Activated CD8-positive, alpha-beta memory T cell treated with anti-CD3 and anti-CD28 coated beads, Interleukin-2, amount 50 U/mL, for 1 hour (primary cell): Measurements from ENCODE around the gene SPCS1.
"Not testable (repeated sequence)": the region's sequence is repeated elsewhere in the genome, so short reads cannot be mapped to it uniquely, and the experiment has no call there.

Experiments used
- DNase-seq: peaks from one replicate; pipeline ENCODE4 v3.0.0-alpha.2; 2020; ENCODE audit errors: extremely low read depth

SPCS1 gene

GRCh38 chr3:52694528-52695189 lies 11.2 kb upstream of the SPCS1 start:
- no peak for DNase-seq

GRCh38 chr3:52695798-52696671 lies 9.9 kb upstream of the SPCS1 start:
- no peak for DNase-seq

- DNase-seq, result no peak
Measured at GRCh38 chr3:52696830-52697631, 8.9 kb upstream of the SPCS1 start.

GRCh38 chr3:52697632-52697965 lies 8.3 kb upstream of the SPCS1 start:
- DNase-seq, result no peak

- no peak for DNase-seq
Measured at GRCh38 chr3:52703341-52703740, 2.6 kb upstream of the SPCS1 start.

- no peak for DNase-seq
Measured at GRCh38 chr3:52704611-52705437, 1.1 kb upstream of the SPCS1 start.

GRCh38 chr3:52705438-52705687 lies 543 bp upstream of the SPCS1 start:
- no peak for DNase-seq

GRCh38 chr3:52707585-52707984 lies 1.7 kb downstream of the SPCS1 start:
- DNase-seq, result no peak

GRCh38 chr3:52710512-52710911 lies 4.6 kb downstream of the SPCS1 start:
- no peak for DNase-seq

GRCh38 chr3:52712291-52713212 lies 6.6 kb downstream of the SPCS1 start:
- no peak for DNase-seq

- DNase-seq, result no peak
Measured at GRCh38 chr3:52714335-52715302, 8.7 kb downstream of the SPCS1 start.

GRCh38 chr3:52715714-52716305 lies 9.9 kb downstream of the SPCS1 start:
- no peak for DNase-seq

- no peak for DNase-seq
Measured at GRCh38 chr3:52719618-52720017, 13.7 kb downstream of the SPCS1 start.

GRCh38 chr3:52721002-52721729 lies 15.3 kb downstream of the SPCS1 start:
- no peak for DNase-seq

GRCh38 chr3:52721730-52722008 lies 15.8 kb downstream of the SPCS1 start:
- DNase-seq, result no peak

- DNase-seq, result no peak
Measured at GRCh38 chr3:52722491-52722890, 16.6 kb downstream of the SPCS1 start.

GRCh38 chr3:52723935-52724334 lies 18.0 kb downstream of the SPCS1 start:
- DNase-seq, result no peak

GRCh38 chr3:52724511-52724910 lies 18.6 kb downstream of the SPCS1 start:
- DNase-seq, result no peak

GRCh38 chr3:52728753-52729152 lies 22.8 kb downstream of the SPCS1 start:
- DNase-seq, result not testable (repeated sequence)
